ENCODE results near the gene KIF18B.

The KIF18B gene

DNA sequence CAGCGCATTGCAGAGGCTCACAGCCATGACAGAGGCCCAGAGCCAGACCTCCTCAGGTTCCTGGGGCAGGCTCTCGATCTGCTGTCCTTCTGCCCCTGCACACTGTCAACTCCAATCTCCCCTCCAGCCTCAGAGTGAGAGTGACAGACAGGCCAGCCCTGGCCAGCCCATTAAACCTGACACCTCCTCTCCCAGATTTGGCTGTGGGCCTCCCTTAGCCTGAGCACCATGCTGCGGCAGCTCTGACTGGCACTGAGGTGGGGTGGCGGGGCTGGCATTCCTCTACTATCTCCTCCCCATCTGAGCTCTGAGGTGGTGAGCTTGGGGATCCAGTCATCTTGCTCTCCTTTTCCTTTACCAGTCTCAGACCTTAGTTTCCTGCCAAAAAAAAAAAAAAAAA lies 36.0 kb upstream of the KIF18B start:
- TF ChIP-seq YY1 (IDR thresholded peaks at IDR 0.05; ENCODE audit: low read depth): no peak
- no peak for TF ChIP-seq TAF1 (IDR thresholded peaks at IDR 0.05; ENCODE audit: low read depth)
- TF ChIP-seq, protein P1, sequence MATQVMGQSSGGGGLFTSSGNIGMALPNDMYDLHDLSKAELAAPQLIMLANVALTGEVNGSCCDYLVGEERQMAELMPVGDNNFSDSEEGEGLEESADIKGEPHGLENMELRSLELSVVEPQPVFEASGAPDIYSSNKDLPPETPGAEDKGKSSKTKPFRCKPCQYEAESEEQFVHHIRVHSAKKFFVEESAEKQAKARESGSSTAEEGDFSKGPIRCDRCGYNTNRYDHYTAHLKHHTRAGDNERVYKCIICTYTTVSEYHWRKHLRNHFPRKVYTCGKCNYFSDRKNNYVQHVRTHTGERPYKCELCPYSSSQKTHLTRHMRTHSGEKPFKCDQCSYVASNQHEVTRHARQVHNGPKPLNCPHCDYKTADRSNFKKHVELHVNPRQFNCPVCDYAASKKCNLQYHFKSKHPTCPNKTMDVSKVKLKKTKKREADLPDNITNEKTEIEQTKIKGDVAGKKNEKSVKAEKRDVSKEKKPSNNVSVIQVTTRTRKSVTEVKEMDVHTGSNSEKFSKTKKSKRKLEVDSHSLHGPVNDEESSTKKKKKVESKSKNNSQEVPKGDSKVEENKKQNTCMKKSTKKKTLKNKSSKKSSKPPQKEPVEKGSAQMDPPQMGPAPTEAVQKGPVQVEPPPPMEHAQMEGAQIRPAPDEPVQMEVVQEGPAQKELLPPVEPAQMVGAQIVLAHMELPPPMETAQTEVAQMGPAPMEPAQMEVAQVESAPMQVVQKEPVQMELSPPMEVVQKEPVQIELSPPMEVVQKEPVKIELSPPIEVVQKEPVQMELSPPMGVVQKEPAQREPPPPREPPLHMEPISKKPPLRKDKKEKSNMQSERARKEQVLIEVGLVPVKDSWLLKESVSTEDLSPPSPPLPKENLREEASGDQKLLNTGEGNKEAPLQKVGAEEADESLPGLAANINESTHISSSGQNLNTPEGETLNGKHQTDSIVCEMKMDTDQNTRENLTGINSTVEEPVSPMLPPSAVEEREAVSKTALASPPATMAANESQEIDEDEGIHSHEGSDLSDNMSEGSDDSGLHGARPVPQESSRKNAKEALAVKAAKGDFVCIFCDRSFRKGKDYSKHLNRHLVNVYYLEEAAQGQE (IDR thresholded peaks at IDR 0.05; ENCODE audit: low read depth): no peak
- no peak for TF ChIP-seq RAD21 (IDR thresholded peaks at IDR 0.05; ENCODE audit: low read depth)
- TF ChIP-seq CREB1 (IDR thresholded peaks at IDR 0.05; ENCODE audit: low read depth): no peak
- no peak for TF ChIP-seq TEAD4 (IDR thresholded peaks at IDR 0.05)
- TF ChIP-seq CEBPB (IDR thresholded peaks at IDR 0.05): no peak
- no peak for TF ChIP-seq ZBTB7A (IDR thresholded peaks at IDR 0.05; ENCODE audit: low read depth)
- TF ChIP-seq MAX (IDR thresholded peaks at IDR 0.05): no peak

DNA sequence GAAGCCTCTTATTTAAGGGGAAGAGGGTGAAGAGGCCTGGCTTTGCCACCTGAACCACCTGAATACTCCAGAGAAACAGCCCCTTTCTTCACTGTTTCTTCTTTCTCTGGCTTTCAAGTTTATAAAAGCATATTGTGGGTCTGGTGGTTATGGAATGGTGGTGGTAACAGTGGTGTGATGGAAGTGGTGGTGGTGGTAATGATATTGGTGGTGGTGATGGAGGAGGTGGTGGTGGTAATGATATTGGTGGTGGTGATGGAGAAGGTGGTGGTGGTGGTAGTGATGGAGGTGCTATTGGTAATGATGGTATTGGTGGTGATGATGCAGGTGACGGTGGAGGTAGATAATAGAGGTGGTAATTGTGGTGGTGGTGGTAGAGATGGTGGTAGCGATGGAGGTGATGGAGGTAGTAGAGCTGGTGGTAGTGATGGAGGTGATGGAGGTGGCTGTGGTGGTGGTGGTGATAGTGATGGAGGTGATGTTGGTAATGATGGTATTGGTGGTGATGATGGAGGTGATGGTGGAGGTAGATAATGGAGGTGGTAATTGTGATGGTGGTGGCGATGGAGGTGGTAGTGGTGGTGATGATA lies 34.6 kb upstream of the KIF18B start:
- no peak for TF ChIP-seq MAX (IDR thresholded peaks at IDR 0.05)
- TF ChIP-seq FOXM1 (IDR thresholded peaks at IDR 0.05; ENCODE audit: borderline replicate concordance, low read depth): no peak
- no peak for TF ChIP-seq TCF12 (IDR thresholded peaks at IDR 0.05; ENCODE audit: low read depth)

DNA sequence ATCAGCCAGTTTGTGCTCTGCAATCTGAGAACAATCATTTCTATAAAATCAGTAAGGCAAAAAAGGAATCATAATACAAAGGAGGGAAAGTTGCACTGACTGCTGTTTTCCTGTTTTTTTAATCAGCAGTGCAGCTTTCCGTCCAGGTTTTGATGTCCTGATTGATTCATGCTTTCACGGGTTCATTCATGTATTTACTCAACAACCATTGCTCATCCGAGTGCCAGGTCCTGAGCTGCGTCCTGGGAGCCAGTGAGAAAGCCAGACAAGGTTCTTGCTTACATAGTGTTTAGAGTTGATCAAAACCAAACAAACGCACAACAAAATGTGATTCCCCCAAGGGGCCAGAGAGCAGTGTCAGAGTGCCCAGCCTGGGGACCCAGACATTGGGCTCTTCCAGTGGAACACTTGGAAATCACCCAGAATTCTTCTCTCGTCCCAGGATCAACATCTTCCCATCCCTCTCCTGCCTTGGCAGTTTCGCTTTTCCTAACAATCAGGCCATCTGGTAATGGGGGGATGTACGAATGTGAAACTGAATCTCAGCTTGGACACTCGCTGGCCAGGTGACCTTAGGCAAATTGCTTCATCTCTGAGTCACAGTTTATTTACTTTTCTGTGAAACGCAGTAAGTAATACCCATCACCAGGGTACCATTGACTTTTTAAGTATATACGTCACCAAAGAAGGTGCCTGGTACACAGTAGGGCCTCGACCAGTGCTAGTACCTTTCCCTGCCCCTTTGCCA lies 33.8 kb upstream of the KIF18B start:
- TF ChIP-seq MAX (IDR thresholded peaks at IDR 0.05): no peak
- no peak for TF ChIP-seq EGR1 (IDR thresholded peaks at IDR 0.05)
- no peak for TF ChIP-seq FOXM1 (IDR thresholded peaks at IDR 0.05; ENCODE audit: borderline replicate concordance, low read depth)
- no peak for TF ChIP-seq ZBTB7A (IDR thresholded peaks at IDR 0.05; ENCODE audit: low read depth)
- no peak for TF ChIP-seq YY1 (IDR thresholded peaks at IDR 0.05; ENCODE audit: low read depth)
- TF ChIP-seq NFIC (IDR thresholded peaks at IDR 0.05): no peak
- TF ChIP-seq CREB1 (IDR thresholded peaks at IDR 0.05; ENCODE audit: low read depth): no peak
- TF ChIP-seq TEAD4 (IDR thresholded peaks at IDR 0.05): no peak
- TF ChIP-seq, protein P1 (IDR thresholded peaks at IDR 0.05; ENCODE audit: low read depth): no peak

DNA sequence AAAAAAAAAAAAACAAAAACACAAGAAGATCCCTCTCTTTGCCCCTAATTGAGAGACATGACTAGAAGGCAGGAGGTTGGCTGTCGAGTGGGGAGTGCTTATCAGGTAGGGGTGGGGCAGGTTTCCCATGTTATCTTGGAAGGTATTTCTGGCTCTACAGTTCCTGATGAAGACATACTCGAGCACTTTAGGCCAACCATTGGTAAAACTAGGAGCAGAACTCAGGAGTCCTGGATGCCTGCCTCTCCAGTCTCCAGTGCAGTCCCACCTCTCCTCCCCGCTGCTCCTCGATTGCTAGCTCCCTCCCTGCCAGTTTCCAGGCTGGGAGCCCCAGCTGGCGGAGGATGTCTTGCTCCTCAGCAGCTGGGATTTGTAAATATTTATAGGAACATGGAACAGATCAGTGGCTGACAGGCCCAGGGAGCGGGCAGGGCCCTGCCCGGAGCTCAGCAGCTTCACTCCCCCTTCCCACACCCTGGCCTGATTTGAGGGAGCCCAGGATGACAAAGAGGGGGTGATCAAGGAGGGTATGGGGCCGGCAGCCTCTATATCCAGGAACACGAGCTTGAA lies 31.9 kb upstream of the KIF18B start:
- TF ChIP-seq CEBPB (IDR thresholded peaks at IDR 0.05) (no peak), EP300 (IDR thresholded peaks at IDR 0.05; ENCODE audit: borderline replicate concordance) (no peak), TAF1 (IDR thresholded peaks at IDR 0.05; ENCODE audit: low read depth) (no peak), ZBTB7A (IDR thresholded peaks at IDR 0.05; ENCODE audit: low read depth) (no peak), FOXM1 (IDR thresholded peaks at IDR 0.05; ENCODE audit: borderline replicate concordance, low read depth) (no peak), EGR1 (IDR thresholded peaks at IDR 0.05) (no peak), CREB1 (IDR thresholded peaks at IDR 0.05; ENCODE audit: low read depth) (no peak), TEAD4 (IDR thresholded peaks at IDR 0.05) (no peak), TCF12 (IDR thresholded peaks at IDR 0.05; ENCODE audit: low read depth) (no peak), MAX (IDR thresholded peaks at IDR 0.05) (no peak), YY1 (IDR thresholded peaks at IDR 0.05; ENCODE audit: low read depth) (no peak), NFIC (IDR thresholded peaks at IDR 0.05) (no peak)
- TF ChIP-seq, protein P2, sequence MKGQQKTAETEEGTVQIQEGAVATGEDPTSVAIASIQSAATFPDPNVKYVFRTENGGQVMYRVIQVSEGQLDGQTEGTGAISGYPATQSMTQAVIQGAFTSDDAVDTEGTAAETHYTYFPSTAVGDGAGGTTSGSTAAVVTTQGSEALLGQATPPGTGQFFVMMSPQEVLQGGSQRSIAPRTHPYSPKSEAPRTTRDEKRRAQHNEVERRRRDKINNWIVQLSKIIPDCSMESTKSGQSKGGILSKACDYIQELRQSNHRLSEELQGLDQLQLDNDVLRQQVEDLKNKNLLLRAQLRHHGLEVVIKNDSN (IDR thresholded peaks at IDR 0.05): no peak
- TF ChIP-seq, protein P1 (IDR thresholded peaks at IDR 0.05; ENCODE audit: low read depth): no peak

All from Ishikawa (cell line).